ENCODE data around the gene BIN2.
"Not testable (repeated sequence)": the region's sequence is repeated elsewhere in the genome, so short reads cannot be mapped to it uniquely, and the experiment has no call there.

BIN2 gene

DNA sequence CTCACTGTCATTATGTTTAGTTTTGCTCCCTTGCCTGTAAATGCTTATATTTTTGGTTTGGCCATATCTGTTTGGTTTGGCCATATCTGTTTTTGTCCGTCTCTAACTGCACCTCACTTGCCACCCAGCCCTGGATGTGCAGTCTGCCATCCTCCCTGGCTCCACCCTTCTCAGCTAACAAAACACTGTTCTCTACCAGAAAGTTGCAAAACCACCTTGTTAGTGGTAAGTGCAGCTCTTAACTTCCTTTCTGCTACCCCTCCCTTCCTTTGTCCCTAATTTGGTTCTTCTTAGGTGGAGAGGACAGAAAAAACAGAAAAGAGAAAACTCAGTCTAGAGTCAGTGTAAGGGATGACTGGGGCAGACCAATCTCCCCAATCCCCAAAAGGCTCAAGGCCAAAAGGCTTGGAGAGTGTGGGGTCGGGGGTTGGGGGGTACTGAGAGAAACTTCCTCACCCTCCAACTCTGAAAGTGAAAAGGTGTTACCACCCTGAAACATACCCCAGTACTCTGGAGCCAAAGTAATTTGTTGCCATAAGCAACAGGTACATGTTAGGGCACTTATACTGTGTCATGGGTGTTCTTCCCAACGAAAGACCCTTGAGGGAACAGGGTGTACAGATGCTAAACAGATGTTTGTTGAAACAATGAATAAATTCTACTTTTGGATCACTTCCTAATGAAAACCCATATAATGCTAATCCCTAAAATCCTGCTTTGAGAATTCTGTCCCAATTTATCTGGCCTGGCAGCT lies 5.0 kb downstream of the BIN2 start:
- Mint-ChIP-seq H3K4me3 (no peak overlapping the region), H3K4me1 (peaks cover 15% of the 10 kb centered on the region), H3K27ac (no peak overlapping the region), H3K27me3 (ENCODE audit: low read depth) (no peaks in the 10 kb centered on the region), H3K36me3 (ENCODE audit: low read depth) (no peaks in the 10 kb centered on the region), H3K9me3 (no peaks in the 10 kb centered on the region)
- TF ChIP-seq, protein P1, sequence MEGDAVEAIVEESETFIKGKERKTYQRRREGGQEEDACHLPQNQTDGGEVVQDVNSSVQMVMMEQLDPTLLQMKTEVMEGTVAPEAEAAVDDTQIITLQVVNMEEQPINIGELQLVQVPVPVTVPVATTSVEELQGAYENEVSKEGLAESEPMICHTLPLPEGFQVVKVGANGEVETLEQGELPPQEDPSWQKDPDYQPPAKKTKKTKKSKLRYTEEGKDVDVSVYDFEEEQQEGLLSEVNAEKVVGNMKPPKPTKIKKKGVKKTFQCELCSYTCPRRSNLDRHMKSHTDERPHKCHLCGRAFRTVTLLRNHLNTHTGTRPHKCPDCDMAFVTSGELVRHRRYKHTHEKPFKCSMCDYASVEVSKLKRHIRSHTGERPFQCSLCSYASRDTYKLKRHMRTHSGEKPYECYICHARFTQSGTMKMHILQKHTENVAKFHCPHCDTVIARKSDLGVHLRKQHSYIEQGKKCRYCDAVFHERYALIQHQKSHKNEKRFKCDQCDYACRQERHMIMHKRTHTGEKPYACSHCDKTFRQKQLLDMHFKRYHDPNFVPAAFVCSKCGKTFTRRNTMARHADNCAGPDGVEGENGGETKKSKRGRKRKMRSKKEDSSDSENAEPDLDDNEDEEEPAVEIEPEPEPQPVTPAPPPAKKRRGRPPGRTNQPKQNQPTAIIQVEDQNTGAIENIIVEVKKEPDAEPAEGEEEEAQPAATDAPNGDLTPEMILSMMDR (IDR thresholded peaks at IDR 0.05; ENCODE audit: unreplicated experiment in 3 of 3) = no peak

DNA sequence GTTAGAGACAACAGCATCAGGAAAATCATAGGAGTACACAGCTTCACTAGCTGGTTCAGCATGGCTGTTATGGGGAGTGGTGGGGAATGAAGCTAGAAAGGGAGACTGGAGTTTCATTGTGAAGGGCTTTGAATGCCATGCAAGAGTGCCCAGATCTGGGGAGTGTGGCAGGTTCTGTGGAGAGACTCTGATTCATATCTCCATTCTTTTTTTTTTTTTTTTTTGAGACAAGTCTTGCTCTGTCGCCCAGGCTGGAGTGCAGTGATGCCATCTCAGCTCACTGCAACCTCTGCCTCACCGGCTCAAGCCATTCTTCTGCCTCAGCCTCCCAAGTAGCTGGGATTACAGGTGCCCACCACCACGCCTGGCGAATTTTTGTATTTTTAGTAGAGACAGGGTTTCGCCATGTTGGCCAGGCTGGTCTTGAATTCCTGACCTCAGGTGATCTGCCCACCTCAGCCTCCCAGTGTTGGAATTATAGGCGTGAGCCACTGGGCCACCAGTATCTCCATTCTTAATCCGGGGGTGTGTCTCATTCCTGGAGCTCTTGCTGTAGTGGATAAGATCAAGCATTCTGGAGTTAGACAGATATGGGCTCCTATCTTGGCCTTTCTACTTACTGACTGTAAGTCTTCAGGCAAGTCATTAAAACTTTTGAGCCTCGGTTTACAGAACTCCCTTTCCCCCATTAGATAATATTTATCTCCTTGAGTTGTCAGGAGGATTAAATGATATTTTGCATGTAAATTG lies 5.7 kb downstream of the BIN2 start:
- not testable (repeated sequence) for H3K27me3 Mint-ChIP-seq (ENCODE audit: low read depth); H3K9me3 Mint-ChIP-seq; H3K27ac Mint-ChIP-seq; H3K36me3 Mint-ChIP-seq (ENCODE audit: low read depth); H3K4me3 Mint-ChIP-seq
- H3K4me1 Mint-ChIP-seq = peaks cover 15% of the 10 kb centered on the region

DNA sequence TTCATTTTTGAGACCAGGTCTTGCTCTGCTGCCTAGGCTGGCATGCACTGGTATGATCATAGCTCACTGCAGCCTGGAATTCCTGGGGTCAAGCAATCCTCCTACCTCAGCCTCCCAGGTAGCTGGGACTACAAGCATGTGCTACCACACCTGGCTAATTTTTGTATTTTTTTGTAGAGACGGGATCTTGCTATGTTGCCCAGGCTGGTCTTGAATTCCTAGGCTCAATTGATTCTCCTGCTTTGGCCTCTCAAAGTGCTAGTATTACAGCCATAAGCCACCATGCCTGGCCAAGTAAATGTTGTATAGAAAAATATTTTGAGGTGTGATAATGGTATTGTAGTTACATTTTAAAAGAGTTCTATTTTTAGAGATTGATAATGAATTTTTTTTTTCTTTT lies 12.6 kb downstream of the BIN2 start:
- TF ChIP-seq, protein P1 (IDR thresholded peaks at IDR 0.05; ENCODE audit: unreplicated experiment in 3 of 3) = no peak
- H3K9me3 Mint-ChIP-seq = no peaks in the 10 kb centered on the region
- no peak overlapping the region for H3K4me3 Mint-ChIP-seq
- H3K27ac Mint-ChIP-seq = no peak overlapping the region
- H3K4me1 Mint-ChIP-seq = no peaks in the 10 kb centered on the region
- peaks cover 9% of the 10 kb centered on the region for H3K27me3 Mint-ChIP-seq (ENCODE audit: low read depth)
- H3K36me3 Mint-ChIP-seq (ENCODE audit: low read depth) = no peaks in the 10 kb centered on the region

DNA sequence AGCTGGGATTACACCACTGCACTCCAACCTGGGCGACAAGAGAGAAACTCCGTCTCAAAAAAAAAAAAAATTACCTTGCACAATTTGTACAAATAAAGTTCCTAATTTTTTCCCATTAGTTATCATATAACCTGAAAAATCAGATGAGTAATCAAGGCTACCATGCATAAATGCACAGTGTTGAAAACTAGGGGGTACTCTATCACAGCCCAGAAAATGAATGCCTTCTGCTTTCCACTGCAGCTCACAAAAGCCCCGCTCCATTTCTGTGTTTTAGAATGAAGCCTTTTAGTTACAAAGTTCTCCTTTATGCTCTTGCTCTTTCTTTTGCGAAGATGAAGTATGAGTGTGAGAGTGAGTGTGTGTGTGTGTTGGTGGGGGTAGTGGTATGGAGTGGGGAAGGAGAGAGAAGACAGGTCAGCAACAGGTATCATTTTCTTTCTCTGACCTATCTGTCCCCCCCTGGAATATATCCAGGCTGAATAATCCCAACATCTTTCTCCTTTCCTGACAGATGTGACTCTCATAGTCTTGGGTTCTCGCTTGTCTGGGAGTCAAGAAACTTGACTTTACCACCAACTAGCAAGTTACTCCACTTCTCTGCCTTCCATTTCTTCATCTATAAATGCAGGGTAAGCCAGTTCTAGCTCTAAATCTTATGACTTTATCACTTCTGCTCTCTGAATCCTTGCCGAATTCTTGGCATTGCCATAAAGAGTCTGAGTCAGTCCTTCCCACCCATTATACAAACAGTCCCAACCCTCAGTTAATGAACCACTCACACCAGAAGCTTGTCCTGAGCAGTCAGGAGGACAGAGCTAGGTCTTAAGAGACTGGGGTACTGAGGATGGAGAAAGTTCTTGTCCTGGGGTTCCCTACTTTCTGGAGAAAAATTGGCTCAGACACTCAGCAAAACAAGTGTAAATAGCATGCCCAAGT lies 16.1 kb downstream of the BIN2 start:
- Mint-ChIP-seq H3K4me1 (no peaks in the 10 kb centered on the region), H3K27me3 (ENCODE audit: low read depth) (peaks cover 19% of the 10 kb centered on the region), H3K4me3 (no peak overlapping the region), H3K9me3 (no peaks in the 10 kb centered on the region), H3K27ac (no peak overlapping the region), H3K36me3 (ENCODE audit: low read depth) (no peaks in the 10 kb centered on the region)
- TF ChIP-seq, protein P1 (IDR thresholded peaks at IDR 0.05; ENCODE audit: unreplicated experiment in 3 of 3) = no peak

DNA sequence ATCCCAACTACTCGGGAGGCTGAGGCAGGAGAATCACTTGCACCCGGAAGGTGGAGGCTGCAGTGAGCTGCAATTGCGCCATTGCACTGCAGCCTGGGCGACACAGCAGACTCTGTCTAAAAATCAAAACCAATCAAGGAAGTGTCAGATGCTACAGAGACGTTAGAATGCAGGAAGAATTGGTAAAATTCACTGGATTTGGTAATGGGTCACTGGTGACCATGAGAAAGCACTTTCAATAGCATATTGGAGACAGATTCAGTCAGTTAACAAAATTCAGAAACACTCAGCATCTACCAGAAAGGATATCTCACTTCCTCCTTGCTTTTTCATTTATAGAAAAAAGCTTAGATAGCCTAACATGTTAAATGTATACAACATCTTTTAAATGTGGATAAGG lies 17.5 kb downstream of the BIN2 start:
- no peaks in the 10 kb centered on the region for H3K4me1 Mint-ChIP-seq
- H3K27me3 Mint-ChIP-seq (ENCODE audit: low read depth) = peaks cover 19% of the 10 kb centered on the region
- H3K27ac Mint-ChIP-seq = no peak overlapping the region
- TF ChIP-seq, protein P1 (IDR thresholded peaks at IDR 0.05; ENCODE audit: unreplicated experiment in 3 of 3) = no peak
- H3K9me3 Mint-ChIP-seq = no peaks in the 10 kb centered on the region
- no peak overlapping the region for H3K4me3 Mint-ChIP-seq
- no peaks in the 10 kb centered on the region for H3K36me3 Mint-ChIP-seq (ENCODE audit: low read depth)

DNA sequence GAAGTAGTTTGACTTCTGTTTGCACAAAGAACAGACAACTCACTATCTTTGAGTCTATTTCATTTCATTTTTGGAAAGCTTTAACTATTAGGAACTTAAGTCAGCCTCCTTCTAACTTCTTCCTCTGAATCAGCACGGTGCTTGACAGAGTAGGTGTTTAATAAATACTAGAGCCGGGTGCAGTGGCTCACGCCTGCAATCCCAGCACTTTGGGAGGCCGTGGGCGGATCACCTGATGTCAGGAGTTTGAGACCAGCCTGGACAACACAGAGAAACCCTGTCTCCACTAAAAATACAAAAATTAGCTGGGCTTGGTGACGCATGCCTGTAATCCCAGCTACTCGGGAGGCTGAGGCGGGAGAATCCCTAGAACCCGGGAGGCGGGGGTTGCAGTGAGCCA lies 23.2 kb downstream of the BIN2 start:
- H3K9me3 Mint-ChIP-seq; H3K27ac Mint-ChIP-seq; H3K36me3 Mint-ChIP-seq (ENCODE audit: low read depth); H3K4me1 Mint-ChIP-seq; H3K27me3 Mint-ChIP-seq (ENCODE audit: low read depth); H3K4me3 Mint-ChIP-seq: not testable (repeated sequence)

Data from nephron (organoid).